H54 (cell line): ENCODE data around the gene TCF7.

Experiments
- DNase-seq: peaks from one replicate; pipeline ENCODE4 v3.0.0; 2011; ENCODE audit warnings: low spot score, mixed read lengths; ENCODE audit not compliant: insufficient read length
- FAIRE-seq: peaks from 3 replicates; lab custom pipeline; 2011; peaks lifted over from hg19 to GRCh38; lab: Jason Lieb, UNC
- POLR2A ChIP-seq: IDR thresholded peaks from 2 replicates; pipeline ENCODE4 v1.6.1; 2011; ENCODE audit warnings: low read depth, mild to moderate bottlenecking, low read length

TCF7 gene

GRCh38 chr5:134136771-134137170, 22.3 kb downstream of the TCF7 start:
- FAIRE-seq: no peak
- no peak for TF ChIP-seq POLR2A
- no peak for DNase-seq

DNA sequence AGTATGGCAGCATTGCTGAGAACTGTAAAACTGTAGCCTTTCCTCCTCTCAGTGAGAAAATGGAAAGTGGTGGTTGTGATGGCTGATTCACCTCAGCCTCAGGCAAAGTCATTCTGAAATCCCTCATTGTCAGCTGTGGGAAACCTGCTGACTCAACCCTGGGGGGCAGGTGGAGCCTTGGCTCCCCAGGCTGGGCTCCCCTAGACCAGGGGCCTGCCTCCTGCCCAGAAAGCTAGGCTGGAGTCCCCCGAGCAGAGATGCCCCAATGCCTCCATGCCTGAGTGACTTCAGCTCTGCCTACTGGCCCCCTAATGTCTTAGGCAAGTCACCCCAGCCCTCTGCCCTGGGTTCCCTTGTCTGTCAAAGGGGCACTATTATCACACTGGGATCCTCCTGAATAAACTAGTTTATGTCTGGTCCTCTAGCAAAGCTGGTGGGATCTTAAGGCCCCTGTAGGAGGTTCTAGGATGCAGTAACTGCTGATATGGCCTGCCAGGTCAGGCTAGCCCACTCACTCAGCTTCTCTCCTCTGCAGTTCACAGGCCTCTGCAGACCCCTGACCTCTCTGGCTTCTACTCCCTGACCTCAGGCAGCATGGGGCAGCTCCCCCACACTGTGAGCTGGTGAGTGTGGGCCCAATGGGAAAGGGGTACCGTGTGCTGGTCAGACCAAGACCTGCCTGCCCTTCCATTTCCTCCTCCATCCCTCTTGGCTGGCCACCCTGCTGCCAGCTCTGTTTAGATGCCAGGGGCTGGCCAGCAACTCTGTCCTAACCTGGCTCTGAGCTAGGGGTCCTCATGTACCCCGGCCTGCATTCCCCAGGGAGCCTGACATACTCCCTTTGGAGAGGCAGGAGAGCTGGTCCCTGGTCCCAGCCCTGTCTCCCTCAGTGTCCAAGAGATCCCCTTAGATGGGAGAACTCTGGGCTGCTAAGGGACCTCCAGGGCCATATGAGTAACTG, 24.2 kb downstream of the TCF7 start:
- FAIRE-seq (no peak), DNase-seq (peak; percentile 72)
- no peak for TF ChIP-seq POLR2A

DNA sequence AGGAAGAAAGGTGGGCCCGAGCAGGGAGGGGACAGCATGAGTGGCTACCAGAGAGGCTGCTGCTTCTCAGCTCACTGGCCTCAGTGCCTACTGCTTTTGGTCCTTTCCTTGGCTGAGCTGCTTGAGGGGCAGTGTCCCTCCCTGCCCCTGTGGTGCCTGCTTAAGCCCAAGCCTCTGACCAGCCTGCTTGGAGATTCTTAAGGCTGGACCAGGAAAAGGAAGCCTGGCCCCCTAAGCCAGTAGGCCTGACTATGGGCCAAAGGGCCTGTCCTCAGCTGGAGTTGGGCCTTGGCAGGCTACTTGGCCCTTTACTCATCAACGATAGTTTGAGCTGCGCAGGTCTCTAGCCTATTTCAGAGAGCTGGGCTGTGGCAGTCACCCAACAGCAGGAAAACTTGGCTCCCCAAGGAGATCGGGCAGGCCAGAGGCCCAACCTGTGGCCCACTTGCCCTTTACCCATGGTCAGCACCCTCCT, 24.9 kb downstream of the TCF7 start:
- no peak for TF ChIP-seq POLR2A
- no peak for FAIRE-seq
- DNase-seq: no peak

- no peak for DNase-seq
- TF ChIP-seq POLR2A: no peak
- no peak for FAIRE-seq
Observed at GRCh38 chr5:134139891-134140469, 25.5 kb downstream of the TCF7 start.

GRCh38 chr5:134140530-134141201, 26.2 kb downstream of the TCF7 start:
- TF ChIP-seq POLR2A: no peak
- FAIRE-seq (no peak), DNase-seq (no peak)

DNA sequence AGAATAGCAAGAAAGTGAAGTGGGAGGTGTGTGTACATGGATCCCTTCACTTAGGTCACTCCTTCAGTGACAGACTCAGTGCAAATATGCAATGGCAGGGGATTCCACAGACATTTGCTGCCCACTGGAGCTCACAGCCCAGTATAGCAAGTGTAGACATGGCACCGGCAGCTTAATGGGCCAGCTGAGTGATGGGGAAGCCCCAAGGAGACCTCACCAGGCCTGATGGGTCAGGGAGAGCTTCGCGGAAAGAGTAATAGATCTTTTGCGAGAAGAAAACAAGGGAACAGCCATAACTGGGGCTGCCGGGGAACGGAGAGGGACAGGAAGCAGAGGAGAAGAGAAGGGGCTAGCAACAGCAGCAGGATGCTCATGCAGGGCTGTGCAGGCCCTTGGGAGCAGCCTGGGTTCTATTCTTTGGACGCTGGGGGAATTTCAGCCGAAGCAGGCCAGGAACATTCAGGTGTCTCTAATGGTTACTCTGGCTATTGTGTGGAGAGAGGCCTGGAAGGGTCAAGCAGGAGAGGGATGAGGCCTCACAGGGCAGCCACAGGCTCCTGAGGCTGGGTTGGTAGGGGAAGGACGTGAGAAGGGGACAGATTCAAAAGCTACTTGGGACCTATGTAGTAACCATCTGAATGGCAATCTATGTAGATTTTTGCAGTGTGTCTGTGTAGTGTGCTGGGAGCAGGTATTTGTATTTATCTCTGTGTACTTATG, 27.0 kb downstream of the TCF7 start:
- TF ChIP-seq POLR2A: no peak
- no peak for FAIRE-seq
- DNase-seq: no peak

DNA sequence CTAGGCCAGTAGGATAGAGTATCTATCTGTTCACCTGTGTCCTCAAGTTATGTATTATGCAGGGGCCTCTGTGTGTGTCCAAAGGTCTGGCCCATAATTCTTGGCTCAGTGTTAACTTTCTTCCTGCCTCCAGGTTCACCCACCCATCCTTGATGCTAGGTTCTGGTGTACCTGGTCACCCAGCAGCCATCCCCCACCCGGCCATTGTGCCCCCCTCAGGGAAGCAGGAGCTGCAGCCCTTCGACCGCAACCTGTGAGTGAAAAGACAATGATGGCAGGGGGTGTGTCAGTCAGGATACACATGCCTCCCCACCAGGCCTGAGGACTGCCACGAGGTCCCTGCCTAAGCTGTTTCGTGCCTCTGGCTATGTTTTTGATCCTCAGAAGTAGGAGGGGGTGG, 27.6 kb downstream of the TCF7 start:
- no peak for TF ChIP-seq POLR2A
- DNase-seq (no peak), FAIRE-seq (no peak)

- no peak for DNase-seq
- no peak for TF ChIP-seq POLR2A
- FAIRE-seq: no peak
Observed at GRCh38 chr5:134142806-134143205, 28.3 kb downstream of the TCF7 start.

GRCh38 chr5:134143431-134143830, 28.9 kb downstream of the TCF7 start:
- DNase-seq: no peak
- FAIRE-seq: no peak
- no peak for TF ChIP-seq POLR2A

- no peak for TF ChIP-seq POLR2A
- DNase-seq (no peak), FAIRE-seq (no peak)
Observed at GRCh38 chr5:134143944-134144941, 29.8 kb downstream of the TCF7 start.

GRCh38 chr5:134145041-134145757, 30.7 kb downstream of the TCF7 start:
- FAIRE-seq (no peak), DNase-seq (no peak)
- TF ChIP-seq POLR2A: no peak

GRCh38 chr5:134145779-134146581, 31.5 kb downstream of the TCF7 start:
- no peak for TF ChIP-seq POLR2A
- peak; percentile 36 for DNase-seq
- no peak for FAIRE-seq
